Measurements from ENCODE around the gene KCTD17. TPM values are rescaled to one million over a fixed set of nuclear protein-coding genes. Genes with fewer than 3 reads are reported as not detected.
A peak's percentile ranks its signal among the peaks of the same experiment; 100 is the strongest.

The KCTD17 gene
- total and polyA plus RNA-seq, 3 experiments from 2014 or later, result 12.9 to 44.8 (median 40.8) TPM

- no peaks in the 10 kb centered on the region for H3K36me3 ChIP-seq (ENCODE audit: insufficient read depth, low read length)
- H3K4me1 Mint-ChIP-seq, result peaks cover 6 to 14% (median 13%) of the 10 kb centered on the region in 3 donors
- H3K27me3 Mint-ChIP-seq, result peaks cover 8 to 24% of the 10 kb centered on the region in 2 donors
- no peak for DNase-seq
- H3K36me3 Mint-ChIP-seq, result peaks cover 0 to 6% (median 0%) of the 10 kb centered on the region in 3 donors
- no peak overlapping the region for H3K4me3 Mint-ChIP-seq
- CTCF ChIA-PET, result no interaction called here
- no peaks in the 10 kb centered on the region for H3K27me3 ChIP-seq (ENCODE audit: insufficient read depth, low read length, poor library complexity, severe bottlenecking)
- no peaks in the 10 kb centered on the region for H3K9me3 Mint-ChIP-seq
- no peaks in the 10 kb centered on the region for H3K9me3 ChIP-seq (ENCODE audit: low read length)
- POLR2A ChIA-PET, result interaction anchor here (0.6 kb wide), 1 partner anchor 15 kb away, joined by 3 read pairs; the partner anchor contains the start of gene TMPRSS6
- H3K4me1 ChIP-seq (ENCODE audit: insufficient read depth, low read length), result no peaks in the 10 kb centered on the region
- H3K4me3 ChIP-seq (ENCODE audit: low read length), result no peak overlapping the region
- H3K27ac Mint-ChIP-seq, result no peak overlapping the region
- no peak overlapping the region for H3K27ac ChIP-seq (ENCODE audit: low read depth, low read length)
Measured at GRCh38 chr22:37094239-37094638, 42.7 kb downstream of the KCTD17 start.

GRCh38 chr22:37095113-37095512 lies 43.6 kb downstream of the KCTD17 start:
- no peak overlapping the region for H3K4me3 ChIP-seq (ENCODE audit: low read length)
- H3K9me3 Mint-ChIP-seq, result no peaks in the 10 kb centered on the region
- H3K4me1 Mint-ChIP-seq, result peaks cover 6 to 14% (median 13%) of the 10 kb centered on the region in 3 donors
- peak overlapping the region in 1 of 8 donors; percentile 64 for H3K27ac Mint-ChIP-seq
- peaks cover 0 to 6% (median 0%) of the 10 kb centered on the region in 3 donors for H3K36me3 Mint-ChIP-seq
- POLR2A ChIA-PET, result no interaction called here
- H3K4me1 ChIP-seq (ENCODE audit: insufficient read depth, low read length), result no peaks in the 10 kb centered on the region
- no peak overlapping the region for H3K4me3 Mint-ChIP-seq
- H3K9me3 ChIP-seq (ENCODE audit: low read length), result no peaks in the 10 kb centered on the region
- H3K36me3 ChIP-seq (ENCODE audit: insufficient read depth, low read length), result no peaks in the 10 kb centered on the region
- DNase-seq, result no peak
- CTCF ChIA-PET, result no interaction called here
- no peaks in the 10 kb centered on the region for H3K27me3 ChIP-seq (ENCODE audit: insufficient read depth, low read length, poor library complexity, severe bottlenecking)
- peaks cover 5 to 24% of the 10 kb centered on the region in 2 donors for H3K27me3 Mint-ChIP-seq
- no peak overlapping the region for H3K27ac ChIP-seq (ENCODE audit: low read depth, low read length)

- Histone ChIP-seq H3K4me3 (ENCODE audit: low read length) (no peak overlapping the region), H3K27ac (ENCODE audit: low read depth, low read length) (no peak overlapping the region), H3K9me3 (ENCODE audit: low read length) (no peaks in the 10 kb centered on the region), H3K4me1 (ENCODE audit: insufficient read depth, low read length) (no peaks in the 10 kb centered on the region), H3K36me3 (ENCODE audit: insufficient read depth, low read length) (no peaks in the 10 kb centered on the region), H3K27me3 (ENCODE audit: insufficient read depth, low read length, poor library complexity, severe bottlenecking) (no peaks in the 10 kb centered on the region)
- Mint-ChIP-seq H3K27me3 (peaks cover 5 to 24% of the 10 kb centered on the region in 2 donors), H3K27ac (no peak overlapping the region), H3K9me3 (no peaks in the 10 kb centered on the region), H3K4me1 (peaks cover 11 to 21% (median 20%) of the 10 kb centered on the region in 3 donors), H3K36me3 (peaks cover 0 to 6% (median 0%) of the 10 kb centered on the region in 3 donors), H3K4me3 (no peak overlapping the region)
- ChIA-PET POLR2A (no interaction called here), CTCF (no interaction called here)
- DNase-seq, result no peak
Measured at GRCh38 chr22:37097346-37097745, 45.8 kb downstream of the KCTD17 start.

- ChIA-PET POLR2A (no interaction called here), CTCF (interaction anchor here (0.7 to 1.4 kb wide), 6 partner anchors 11 to 100 kb away, joined by 3 read pairs; partner anchors contain the start of gene TMPRSS6)
- no peak overlapping the region for H3K4me3 ChIP-seq (ENCODE audit: low read length)
- peak in 1 of 5 donors; percentile 11 for DNase-seq
- H3K36me3 ChIP-seq (ENCODE audit: insufficient read depth, low read length), result no peaks in the 10 kb centered on the region
- H3K27me3 ChIP-seq (ENCODE audit: insufficient read depth, low read length, poor library complexity, severe bottlenecking), result no peaks in the 10 kb centered on the region
- H3K9me3 ChIP-seq (ENCODE audit: low read length), result no peaks in the 10 kb centered on the region
- no peak overlapping the region for H3K27ac ChIP-seq (ENCODE audit: low read depth, low read length)
- no peaks in the 10 kb centered on the region for H3K4me1 ChIP-seq (ENCODE audit: insufficient read depth, low read length)
- Mint-ChIP-seq H3K9me3 (no peaks in the 10 kb centered on the region), H3K4me1 (peaks cover 11 to 21% (median 20%) of the 10 kb centered on the region in 3 donors), H3K27ac (peak overlapping the region in 6 of 8 donors; percentile 12 to 73 (median 45)), H3K36me3 (peaks cover 0 to 6% (median 0%) of the 10 kb centered on the region in 3 donors), H3K4me3 (peak overlapping the region in 1 of 7 donors; percentile 49), H3K27me3 (peaks cover 5 to 21% of the 10 kb centered on the region in 2 donors)
Measured at GRCh38 chr22:37098976-37099591, 47.5 kb downstream of the KCTD17 start.

GRCh38 chr22:37100589-37101127 lies 49.1 kb downstream of the KCTD17 start:
- peak overlapping the region in 1 of 7 donors; percentile 35 for H3K4me3 Mint-ChIP-seq
- no peak for DNase-seq
- CTCF ChIA-PET, result interaction anchor here (0.8 to 1.5 kb wide), 2 partner anchors 21 to 123 kb away, joined by 3 to 5 read pairs; no protein-coding TSS in a partner anchor

GRCh38 chr22:37101311-37102066 lies 49.9 kb downstream of the KCTD17 start:
- ChIA-PET CTCF (interaction anchor here (0.8 to 1.5 kb wide), 2 partner anchors 20 to 124 kb away, joined by 3 to 5 read pairs; no protein-coding TSS in a partner anchor), POLR2A (no interaction called here)
- Mint-ChIP-seq H3K9me3 (no peaks in the 10 kb centered on the region), H3K4me3 (no peak overlapping the region), H3K27me3 (peaks cover under 1 to 4% of the 10 kb centered on the region in 2 donors), H3K36me3 (no peaks in the 10 kb centered on the region), H3K27ac (peak overlapping the region in 4 of 8 donors; percentile 17 to 70 (median 58)), H3K4me1 (peaks cover 8 to 21% (median 15%) of the 10 kb centered on the region in 3 donors)
- no peaks in the 10 kb centered on the region for H3K4me1 ChIP-seq (ENCODE audit: insufficient read depth, low read length)
- no peaks in the 10 kb centered on the region for H3K27me3 ChIP-seq (ENCODE audit: insufficient read depth, low read length, poor library complexity, severe bottlenecking)
- no peak overlapping the region for H3K4me3 ChIP-seq (ENCODE audit: low read length)
- peak in 1 of 5 donors; percentile 13 for DNase-seq
- H3K27ac ChIP-seq (ENCODE audit: low read depth, low read length), result no peak overlapping the region
- no peaks in the 10 kb centered on the region for H3K36me3 ChIP-seq (ENCODE audit: insufficient read depth, low read length)
- no peaks in the 10 kb centered on the region for H3K9me3 ChIP-seq (ENCODE audit: low read length)

More at GRCh38 chr22:37100589-37101127, 49.1 kb downstream of the KCTD17 start:
- no peaks in the 10 kb centered on the region for H3K36me3 ChIP-seq (ENCODE audit: insufficient read depth, low read length)
- H3K9me3 ChIP-seq (ENCODE audit: low read length), result no peaks in the 10 kb centered on the region
- H3K27ac Mint-ChIP-seq, result peak overlapping the region in 4 of 8 donors; percentile 6 to 85 (median 70)
- H3K4me3 ChIP-seq (ENCODE audit: low read length), result no peak overlapping the region
- H3K4me1 ChIP-seq (ENCODE audit: insufficient read depth, low read length), result no peaks in the 10 kb centered on the region
- H3K27me3 Mint-ChIP-seq, result peaks cover 0 to 9% of the 10 kb centered on the region in 2 donors
- POLR2A ChIA-PET, result interaction anchor here (0.6 kb wide), 1 partner anchor 500 kb away, joined by 3 read pairs; no protein-coding TSS in a partner anchor
- H3K4me1 Mint-ChIP-seq, result peaks cover 8 to 21% (median 15%) of the 10 kb centered on the region in 3 donors
- no peaks in the 10 kb centered on the region for H3K27me3 ChIP-seq (ENCODE audit: insufficient read depth, low read length, poor library complexity, severe bottlenecking)
- H3K9me3 Mint-ChIP-seq, result no peaks in the 10 kb centered on the region
- no peak overlapping the region for H3K27ac ChIP-seq (ENCODE audit: low read depth, low read length)
- H3K36me3 Mint-ChIP-seq, result no peaks in the 10 kb centered on the region

GRCh38 chr22:37103151-37103550 lies 51.6 kb downstream of the KCTD17 start:
- H3K4me3 Mint-ChIP-seq, result no peak overlapping the region
- peaks cover 0 to 3% of the 10 kb centered on the region in 2 donors for H3K27me3 Mint-ChIP-seq
- H3K9me3 Mint-ChIP-seq, result no peaks in the 10 kb centered on the region
- Histone ChIP-seq H3K4me1 (ENCODE audit: insufficient read depth, low read length) (no peaks in the 10 kb centered on the region), H3K27me3 (ENCODE audit: insufficient read depth, low read length, poor library complexity, severe bottlenecking) (no peaks in the 10 kb centered on the region), H3K4me3 (ENCODE audit: low read length) (no peak overlapping the region), H3K9me3 (ENCODE audit: low read length) (no peaks in the 10 kb centered on the region), H3K27ac (ENCODE audit: low read depth, low read length) (no peak overlapping the region), H3K36me3 (ENCODE audit: insufficient read depth, low read length) (no peaks in the 10 kb centered on the region)
- H3K36me3 Mint-ChIP-seq, result no peaks in the 10 kb centered on the region
- no peak overlapping the region for H3K27ac Mint-ChIP-seq
- ChIA-PET POLR2A (no interaction called here), CTCF (interaction anchor here (1.2 kb wide), 1 partner anchor 96 kb away, joined by 4 read pairs; no protein-coding TSS in a partner anchor)
- no peak for DNase-seq
- H3K4me1 Mint-ChIP-seq, result peaks cover 8 to 21% (median 15%) of the 10 kb centered on the region in 3 donors

All from CD8-positive, alpha-beta memory T cell (primary cell).